ENCODE measurements around the gene IL36G. TPM values are rescaled to one million over a fixed set of nuclear protein-coding genes. Genes with fewer than 3 reads are reported as not detected.
"Not testable (repeated sequence)": the region's sequence is repeated elsewhere in the genome, so short reads cannot be mapped to it uniquely, and the experiment has no call there.

IL36G gene
- total RNA-seq, result not detected
- long read RNA-seq, result 0 reads

DNA sequence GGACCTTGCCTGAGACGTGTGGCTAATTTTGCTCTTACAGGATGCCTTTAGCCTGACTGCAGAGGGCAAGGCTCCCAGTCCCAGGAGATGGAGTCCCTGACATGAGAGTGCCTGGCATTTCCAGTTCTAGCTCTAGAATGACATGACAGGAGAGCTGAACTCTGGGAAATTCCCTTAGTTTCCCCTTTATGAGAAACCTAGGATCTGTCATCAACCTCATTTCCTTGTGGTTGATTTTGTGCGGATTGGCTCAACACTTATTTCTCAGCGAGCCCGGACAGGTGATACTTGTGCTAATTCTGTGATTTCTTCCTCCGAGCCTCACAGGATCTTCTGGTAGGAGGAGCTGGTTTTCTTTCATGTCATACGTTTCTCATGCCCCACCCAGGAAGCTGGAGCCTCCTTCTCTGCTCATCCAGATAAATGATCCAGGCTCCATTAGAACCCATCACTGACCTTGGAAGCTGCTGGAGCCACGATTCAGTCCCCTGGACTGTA is at the start of gene IL36G:
Gene IL36G, plus strand, starts transcription at position 448 of the 498 bp plus-strand sequence. CDS start 633 bp downstream, outside the sequence.
- TF ChIP-seq, protein P1, sequence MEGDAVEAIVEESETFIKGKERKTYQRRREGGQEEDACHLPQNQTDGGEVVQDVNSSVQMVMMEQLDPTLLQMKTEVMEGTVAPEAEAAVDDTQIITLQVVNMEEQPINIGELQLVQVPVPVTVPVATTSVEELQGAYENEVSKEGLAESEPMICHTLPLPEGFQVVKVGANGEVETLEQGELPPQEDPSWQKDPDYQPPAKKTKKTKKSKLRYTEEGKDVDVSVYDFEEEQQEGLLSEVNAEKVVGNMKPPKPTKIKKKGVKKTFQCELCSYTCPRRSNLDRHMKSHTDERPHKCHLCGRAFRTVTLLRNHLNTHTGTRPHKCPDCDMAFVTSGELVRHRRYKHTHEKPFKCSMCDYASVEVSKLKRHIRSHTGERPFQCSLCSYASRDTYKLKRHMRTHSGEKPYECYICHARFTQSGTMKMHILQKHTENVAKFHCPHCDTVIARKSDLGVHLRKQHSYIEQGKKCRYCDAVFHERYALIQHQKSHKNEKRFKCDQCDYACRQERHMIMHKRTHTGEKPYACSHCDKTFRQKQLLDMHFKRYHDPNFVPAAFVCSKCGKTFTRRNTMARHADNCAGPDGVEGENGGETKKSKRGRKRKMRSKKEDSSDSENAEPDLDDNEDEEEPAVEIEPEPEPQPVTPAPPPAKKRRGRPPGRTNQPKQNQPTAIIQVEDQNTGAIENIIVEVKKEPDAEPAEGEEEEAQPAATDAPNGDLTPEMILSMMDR (IDR thresholded peaks at IDR 0.05; ENCODE audit: borderline replicate concordance), result no peak
- DNase-seq, result no peak
- no peak within 1 kb of the TSS for H3K4me3 ChIP-seq
- intact Hi-C loops (cut with micrococcal nuclease), result no loop called here
- H3K27ac ChIP-seq (replicated peaks), result no peak within 1 kb of the TSS
- no peaks in the 10 kb centered on the region for H3K4me1 ChIP-seq
- no peaks in the 10 kb centered on the region for H3K36me3 ChIP-seq
- no peaks in the 10 kb centered on the region for H3K9me3 ChIP-seq (replicated peaks)
- peaks cover 72% of the 10 kb centered on the region for H3K27me3 ChIP-seq (ENCODE audit: low read depth)

GRCh38 chr2:112933261-112933660 is 44.5 kb upstream of the IL36G start:
- intact Hi-C loops (cut with micrococcal nuclease), result no loop called here
- TF ChIP-seq, protein P1 (IDR thresholded peaks at IDR 0.05; ENCODE audit: borderline replicate concordance), result no peak

GRCh38 chr2:112934117-112934516 is 43.7 kb upstream of the IL36G start:
- H3K27me3 ChIP-seq (ENCODE audit: low read depth), result peaks cover 17% of the 10 kb centered on the region
- DNase-seq; H3K36me3 ChIP-seq; H3K9me3 ChIP-seq (replicated peaks); H3K4me3 ChIP-seq; intact Hi-C loops (cut with micrococcal nuclease); H3K4me1 ChIP-seq; H3K27ac ChIP-seq (replicated peaks): not testable (repeated sequence)

More at GRCh38 chr2:112933261-112933660, 44.5 kb upstream of the IL36G start:
- no peaks in the 10 kb centered on the region for H3K9me3 ChIP-seq (replicated peaks)
- H3K4me3 ChIP-seq, result no peak overlapping the region
- H3K27ac ChIP-seq (replicated peaks), result no peak overlapping the region
- H3K27me3 ChIP-seq (ENCODE audit: low read depth), result peaks cover 17% of the 10 kb centered on the region
- H3K36me3 ChIP-seq, result no peaks in the 10 kb centered on the region
- DNase-seq, result no peak
- no peaks in the 10 kb centered on the region for H3K4me1 ChIP-seq

GRCh38 chr2:112936927-112937232 is 40.9 kb upstream of the IL36G start:
- no peak overlapping the region for H3K27ac ChIP-seq (replicated peaks)
- no peaks in the 10 kb centered on the region for H3K9me3 ChIP-seq (replicated peaks)
- H3K4me1 ChIP-seq, result no peaks in the 10 kb centered on the region
- peaks cover 18% of the 10 kb centered on the region for H3K27me3 ChIP-seq (ENCODE audit: low read depth)
- no peaks in the 10 kb centered on the region for H3K36me3 ChIP-seq
- TF ChIP-seq, protein P1 (IDR thresholded peaks at IDR 0.05; ENCODE audit: borderline replicate concordance), result no peak
- DNase-seq, result no peak
- H3K4me3 ChIP-seq, result no peak overlapping the region
- intact Hi-C loops (cut with micrococcal nuclease), result no loop called here

- intact Hi-C loops (cut with micrococcal nuclease), result no loop called here
These were observed 38.9 kb upstream of the IL36G start for GRCh38 chr2:112938904-112939303.

GRCh38 chr2:112939425-112939824 is 38.4 kb upstream of the IL36G start:
- H3K4me1 ChIP-seq, result no peaks in the 10 kb centered on the region

More at GRCh38 chr2:112938904-112939303, 38.9 kb upstream of the IL36G start:
- Histone ChIP-seq H3K4me1 (no peaks in the 10 kb centered on the region), H3K4me3 (no peak overlapping the region), H3K27me3 (ENCODE audit: low read depth) (peaks cover 18% of the 10 kb centered on the region), H3K36me3 (no peaks in the 10 kb centered on the region), H3K9me3 (replicated peaks) (no peaks in the 10 kb centered on the region), H3K27ac (replicated peaks) (no peak overlapping the region)
- DNase-seq, result no peak
- TF ChIP-seq, protein P1 (IDR thresholded peaks at IDR 0.05; ENCODE audit: borderline replicate concordance), result no peak

More at GRCh38 chr2:112939425-112939824, 38.4 kb upstream of the IL36G start:
- Histone ChIP-seq H3K27ac (replicated peaks) (no peak overlapping the region), H3K9me3 (replicated peaks) (peaks cover under 1% of the 10 kb centered on the region), H3K4me3 (no peak overlapping the region), H3K36me3 (no peaks in the 10 kb centered on the region), H3K27me3 (ENCODE audit: low read depth) (peaks cover 18% of the 10 kb centered on the region)
- intact Hi-C loops (cut with micrococcal nuclease), result no loop called here
- TF ChIP-seq, protein P1 (IDR thresholded peaks at IDR 0.05; ENCODE audit: borderline replicate concordance), result no peak
- no peak for DNase-seq

Data from left ventricle myocardium inferior (tissue), 1 donor.